HG03520 (cell line): ENCODE data around the gene CTDSPL.
"Not testable (repeated sequence)": the region's sequence is repeated elsewhere in the genome, so short reads cannot be mapped to it uniquely, and the experiment has no call there.

ENCODE experiments used
- ATAC-seq: cut with Tn5 transposase; IDR thresholded peaks from one replicate; pipeline ENCODE4 v1.9.1; 2021; ENCODE audit warnings: mild to moderate bottlenecking, moderate library complexity; ENCODE audit not compliant: unreplicated experiment

CTDSPL gene, protein sequence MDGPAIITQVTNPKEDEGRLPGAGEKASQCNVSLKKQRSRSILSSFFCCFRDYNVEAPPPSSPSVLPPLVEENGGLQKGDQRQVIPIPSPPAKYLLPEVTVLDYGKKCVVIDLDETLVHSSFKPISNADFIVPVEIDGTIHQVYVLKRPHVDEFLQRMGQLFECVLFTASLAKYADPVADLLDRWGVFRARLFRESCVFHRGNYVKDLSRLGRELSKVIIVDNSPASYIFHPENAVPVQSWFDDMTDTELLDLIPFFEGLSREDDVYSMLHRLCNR

GRCh38 chr3:37861620-37862041 lies at the start of gene CTDSPL:
Gene CTDSPL (plus strand): TSS chr3:37861880. CDS start chr3:37862200, 320 bp downstream.
- no peak for ATAC-seq

DNA sequence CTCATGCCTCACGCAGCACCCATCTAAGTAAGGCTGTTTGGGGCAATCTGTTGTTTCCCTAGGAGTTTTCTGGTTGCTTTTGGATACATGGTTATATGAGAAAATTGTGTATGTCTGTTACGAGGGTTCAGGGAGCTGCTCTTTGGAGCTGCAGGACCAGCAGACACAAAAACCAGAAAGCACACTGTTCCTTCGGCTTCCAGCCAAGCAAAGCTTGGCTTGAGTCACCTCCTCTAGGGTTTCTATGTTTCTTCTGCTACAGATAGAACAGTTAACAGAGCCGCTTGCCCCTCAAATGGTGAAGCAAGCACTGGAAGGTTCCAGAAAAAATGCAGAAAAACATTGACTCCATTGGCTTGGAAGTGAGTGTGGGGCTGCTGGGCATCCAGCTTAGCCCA lies 49.2 kb upstream of the CTDSPL start:
- no peak for ATAC-seq

GRCh38 chr3:37813403-37813802 lies 48.3 kb upstream of the CTDSPL start:
- no peak for ATAC-seq

DNA sequence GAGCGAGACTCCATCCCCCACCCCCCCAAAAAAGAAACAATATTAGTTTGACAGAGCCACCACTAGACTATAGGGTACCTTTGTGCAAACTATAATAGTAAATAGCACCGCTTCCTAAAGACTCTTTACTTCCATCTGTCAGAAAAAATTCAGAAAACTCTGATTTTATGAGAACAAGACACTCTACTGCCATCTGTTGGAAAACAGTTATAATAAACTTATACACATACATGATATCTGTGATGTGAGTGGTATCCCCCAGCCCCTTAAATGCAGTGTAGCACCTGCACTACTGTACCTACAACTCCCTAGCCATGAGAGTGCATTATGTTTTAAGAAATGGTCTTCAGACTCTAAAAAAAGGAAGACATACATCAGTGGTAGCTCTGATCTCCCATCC lies 47.1 kb upstream of the CTDSPL start:
- no peak for ATAC-seq

- not testable (repeated sequence) for ATAC-seq
These were observed 46.5 kb upstream of the CTDSPL start for GRCh38 chr3:37815156-37815555.

DNA sequence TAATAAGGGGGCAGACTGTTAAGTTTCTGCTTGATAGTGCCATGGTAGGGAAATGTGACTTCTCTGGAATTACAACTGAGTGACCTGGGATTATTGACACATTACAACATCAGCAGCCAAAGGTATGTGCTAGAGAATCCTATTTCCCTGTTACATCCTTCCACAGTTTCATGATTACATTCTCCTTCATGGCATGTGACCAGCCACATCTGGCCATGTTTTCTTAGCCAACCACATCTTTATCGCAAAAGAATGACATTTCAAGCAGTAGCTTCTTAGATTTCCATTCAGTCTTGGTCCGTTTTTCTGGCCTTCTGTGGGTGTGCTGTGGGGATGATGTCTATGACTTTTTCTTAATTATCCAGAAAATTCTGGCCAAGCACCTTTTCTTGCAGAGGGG lies 45.4 kb upstream of the CTDSPL start:
- no peak for ATAC-seq

GRCh38 chr3:37819591-37819990 lies 42.1 kb upstream of the CTDSPL start:
- no peak for ATAC-seq

DNA sequence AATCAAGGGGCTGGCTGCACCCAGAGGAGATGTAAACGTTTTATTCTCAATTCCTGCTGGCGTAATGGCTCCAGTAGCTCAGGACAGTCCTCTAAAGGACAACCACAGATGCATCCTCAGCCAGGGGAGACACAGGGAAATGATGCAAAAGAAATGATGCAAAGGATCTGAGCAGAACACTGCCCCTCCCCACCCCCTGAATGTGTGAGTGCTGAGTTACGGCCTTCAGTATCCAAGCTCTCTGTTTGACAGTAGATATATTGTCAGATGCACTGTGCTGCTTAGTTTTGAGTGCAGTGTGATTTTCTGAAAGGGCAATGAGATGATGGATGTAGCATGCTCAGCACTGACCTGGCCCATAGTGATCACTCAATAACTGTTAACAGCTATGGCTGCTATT lies 41.4 kb upstream of the CTDSPL start:
- ATAC-seq = no peak

- no peak for ATAC-seq
These were observed 38.5 kb upstream of the CTDSPL start for GRCh38 chr3:37823189-37823588.

GRCh38 chr3:37824090-37824953 lies 37.4 kb upstream of the CTDSPL start:
- no peak for ATAC-seq

- ATAC-seq = no peak
These were observed 36.7 kb upstream of the CTDSPL start for GRCh38 chr3:37824954-37825328.

GRCh38 chr3:37825744-37826400 lies 35.8 kb upstream of the CTDSPL start:
- no peak for ATAC-seq

DNA sequence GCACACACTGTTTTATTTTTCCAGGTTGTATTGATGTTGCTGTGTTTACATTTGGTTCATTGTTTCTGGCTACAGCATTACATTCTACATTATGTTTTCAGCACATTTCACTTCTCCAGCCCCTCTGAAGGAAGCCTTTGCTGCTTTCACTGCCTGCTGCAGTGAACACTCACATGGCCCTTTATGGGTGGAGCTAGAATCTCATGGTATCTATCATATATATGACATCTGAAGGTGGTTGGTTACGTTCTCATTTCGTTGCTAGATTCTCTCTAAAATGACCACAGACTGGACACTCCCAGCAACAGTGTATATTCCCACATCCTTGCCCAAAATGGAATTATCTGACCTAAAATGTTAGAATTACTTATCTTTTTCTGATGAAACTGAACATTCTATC lies 35.2 kb upstream of the CTDSPL start:
- ATAC-seq = no peak

GRCh38 chr3:37826933-37827332 lies 34.7 kb upstream of the CTDSPL start:
- ATAC-seq = no peak

GRCh38 chr3:37832480-37832879 lies 29.2 kb upstream of the CTDSPL start:
- no peak for ATAC-seq

DNA sequence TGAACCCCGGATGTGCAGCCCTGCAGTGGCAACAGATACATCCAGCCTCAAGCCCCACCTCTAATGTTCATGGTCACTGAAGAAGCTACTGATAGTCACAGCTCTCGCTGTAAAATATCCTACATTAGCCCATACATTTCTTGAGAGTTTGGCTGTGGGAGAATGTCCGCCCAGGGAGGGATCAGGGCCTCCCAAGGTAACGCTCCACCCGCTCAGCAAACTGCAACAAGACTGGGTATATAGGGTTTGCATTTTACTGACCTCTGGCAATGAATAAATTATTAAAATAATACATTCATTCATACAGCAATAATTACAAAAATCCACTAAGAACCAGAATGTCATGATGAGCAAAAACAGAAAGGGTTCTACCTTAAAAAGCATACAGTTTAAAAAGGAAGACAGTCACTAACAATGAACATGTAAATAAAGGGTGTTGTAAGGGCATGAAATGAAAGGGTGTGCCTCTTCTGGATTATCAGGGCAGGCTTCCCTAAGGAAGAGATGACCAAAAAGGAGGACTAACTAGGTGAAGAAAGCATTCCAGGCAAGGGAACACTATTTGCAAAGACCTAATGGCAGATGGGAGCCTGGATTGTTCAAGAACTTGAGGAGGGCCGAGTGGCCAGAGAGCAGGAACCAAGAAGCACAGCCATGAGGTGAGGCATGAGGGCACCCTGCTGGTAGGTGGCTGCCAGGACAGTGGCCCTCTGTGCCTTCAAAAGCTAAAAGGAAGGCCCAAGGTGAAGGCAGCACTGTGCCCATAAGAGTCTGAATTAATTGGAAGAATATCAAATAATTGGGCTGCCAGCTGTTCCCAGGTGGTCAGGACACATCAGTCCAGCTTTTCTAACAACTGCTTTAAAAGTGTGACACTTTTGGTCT lies 28.1 kb upstream of the CTDSPL start:
- no peak for ATAC-seq

DNA sequence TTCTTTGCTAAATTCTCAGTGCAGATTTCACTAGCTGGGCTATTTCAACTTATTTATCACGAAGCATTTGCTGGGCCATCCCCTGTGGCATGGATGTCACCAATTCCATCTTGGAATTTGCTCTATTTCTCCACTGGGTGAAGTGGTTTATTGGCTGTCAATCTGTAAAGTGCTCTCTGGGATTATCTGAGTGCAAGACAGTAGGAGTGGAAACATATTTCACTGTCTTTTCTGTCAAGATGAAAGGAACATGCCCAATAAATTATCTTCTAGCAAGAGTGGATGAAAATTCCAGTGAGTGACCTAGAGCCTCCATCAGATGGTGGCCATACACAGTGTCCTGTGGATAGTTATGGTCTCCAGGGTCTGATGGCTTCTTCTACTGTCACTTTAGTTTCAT lies 25.1 kb upstream of the CTDSPL start:
- no peak for ATAC-seq

- ATAC-seq = no peak
These were observed 14.0 kb upstream of the CTDSPL start for GRCh38 chr3:37847689-37848088.

GRCh38 chr3:37849146-37849923 lies 12.3 kb upstream of the CTDSPL start:
- no peak for ATAC-seq

DNA sequence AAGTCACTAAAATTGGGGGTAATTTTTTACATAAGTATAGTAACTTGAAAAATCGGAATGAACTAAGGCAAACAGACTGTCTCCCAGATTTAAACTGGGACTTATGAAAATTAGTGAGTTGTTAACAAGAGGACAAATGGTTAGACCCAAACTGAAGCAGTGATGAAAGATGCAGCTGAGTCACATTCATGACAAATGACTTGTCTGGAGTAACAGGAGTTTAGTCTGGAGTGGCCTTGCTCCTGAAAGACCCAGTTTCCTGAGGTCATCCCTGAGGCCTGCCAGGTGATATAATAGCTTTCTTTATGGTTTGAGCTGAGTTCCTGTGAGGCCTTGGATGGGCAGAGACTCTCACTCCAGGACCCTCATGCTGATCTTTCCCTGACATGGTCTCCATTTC lies 9.6 kb upstream of the CTDSPL start:
- no peak for ATAC-seq
